D721Med (cell line): Measurements from ENCODE around the gene FILIP1.

Experiments used
- DNase-seq: peaks from one replicate; pipeline ENCODE4 v3.0.0; 2011; ENCODE audit warnings: low spot score; ENCODE audit not compliant: insufficient read length
- FAIRE-seq: peaks from 2 replicates; lab custom pipeline; 2011; peaks lifted over from hg19 to GRCh38; lab: Jason Lieb, UNC
- CTCF ChIP-seq: IDR thresholded peaks from 2 replicates; pipeline ENCODE4 v1.5.1; 2012; ENCODE audit warnings: mild to moderate bottlenecking, control low read depth; ENCODE audit not compliant: insufficient read depth; ENCODE audit errors: missing control alignments

Gene FILIP1

GRCh38 chr6:75351570-75351969 lies 142.0 kb downstream of the FILIP1 start:
- no peak for FAIRE-seq
- DNase-seq = no peak
- TF ChIP-seq CTCF = no peak

- TF ChIP-seq CTCF = no peak
- DNase-seq = no peak
- FAIRE-seq = no peak
These were observed 142.8 kb downstream of the FILIP1 start for GRCh38 chr6:75350808-75351207.

GRCh38 chr6:75350156-75350555 lies 143.4 kb downstream of the FILIP1 start:
- no peak for TF ChIP-seq CTCF
- no peak for DNase-seq
- no peak for FAIRE-seq

GRCh38 chr6:75349262-75349984 lies 144.2 kb downstream of the FILIP1 start:
- FAIRE-seq = no peak
- no peak for DNase-seq
- TF ChIP-seq CTCF = no peak

GRCh38 chr6:75348882-75349261 lies 144.7 kb downstream of the FILIP1 start:
- TF ChIP-seq CTCF = no peak
- FAIRE-seq (no peak), DNase-seq (no peak)

GRCh38 chr6:75347898-75348610 lies 145.5 kb downstream of the FILIP1 start:
- DNase-seq (no peak), FAIRE-seq (no peak)
- no peak for TF ChIP-seq CTCF

- no peak for TF ChIP-seq CTCF
- DNase-seq (no peak), FAIRE-seq (no peak)
These were observed 148.2 kb downstream of the FILIP1 start for GRCh38 chr6:75345413-75345812.
